Gastrocnemius medialis (tissue), 4 donors: ENCODE measurements around the gene ZNF134.

Source experiments
- POLR2A ChIP-seq, 2 donors: fragments of 450-650 bp; IDR thresholded peaks; one replicate each; pipeline ENCODE4 v1.6.1; 2017; ENCODE audit warnings: antibody characterized with exemption in 2 of 2, mild to moderate bottlenecking in 2 of 2, moderate library complexity in 2 of 2
- TF ChIP-seq, protein P1 (sequence below), 5 experiments: fragments of 450-650 bp in 3 of 5; fragments of 200-600 bp in 2 of 5; sonication (generic) in 2 of 5; IDR thresholded peaks in 4 of 5; conservative IDR thresholded peaks in 1 of 5; 1 replicate in 4 of 5; 2 replicates in 1 of 5; pipeline ENCODE4 v1.5.1; 2016 to 2019; ENCODE audit warnings: antibody characterized with exemption in 5 of 5, mild to moderate bottlenecking in 3 of 5, moderate library complexity in 3 of 5

DNA sequence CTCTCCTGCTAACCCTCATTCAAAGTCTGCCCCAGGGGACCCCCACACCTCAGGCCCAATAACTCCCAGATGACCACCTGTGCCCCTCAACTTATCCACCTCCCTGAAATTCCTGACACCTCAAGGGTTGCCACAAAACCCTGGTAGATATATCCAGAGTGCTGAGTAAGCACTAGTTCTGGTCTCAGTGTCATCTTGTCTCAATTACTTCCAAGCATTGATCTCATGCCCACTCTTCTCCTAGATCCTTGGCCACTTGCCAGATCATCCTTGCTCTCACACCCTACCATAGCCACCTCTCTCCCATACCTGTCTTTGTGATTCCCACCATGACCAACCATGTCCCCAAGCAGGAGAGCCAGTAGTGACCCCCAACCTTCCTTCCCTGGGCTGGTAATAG lies 37.4 kb upstream of the ZNF134 start:
- TF ChIP-seq, protein P1, sequence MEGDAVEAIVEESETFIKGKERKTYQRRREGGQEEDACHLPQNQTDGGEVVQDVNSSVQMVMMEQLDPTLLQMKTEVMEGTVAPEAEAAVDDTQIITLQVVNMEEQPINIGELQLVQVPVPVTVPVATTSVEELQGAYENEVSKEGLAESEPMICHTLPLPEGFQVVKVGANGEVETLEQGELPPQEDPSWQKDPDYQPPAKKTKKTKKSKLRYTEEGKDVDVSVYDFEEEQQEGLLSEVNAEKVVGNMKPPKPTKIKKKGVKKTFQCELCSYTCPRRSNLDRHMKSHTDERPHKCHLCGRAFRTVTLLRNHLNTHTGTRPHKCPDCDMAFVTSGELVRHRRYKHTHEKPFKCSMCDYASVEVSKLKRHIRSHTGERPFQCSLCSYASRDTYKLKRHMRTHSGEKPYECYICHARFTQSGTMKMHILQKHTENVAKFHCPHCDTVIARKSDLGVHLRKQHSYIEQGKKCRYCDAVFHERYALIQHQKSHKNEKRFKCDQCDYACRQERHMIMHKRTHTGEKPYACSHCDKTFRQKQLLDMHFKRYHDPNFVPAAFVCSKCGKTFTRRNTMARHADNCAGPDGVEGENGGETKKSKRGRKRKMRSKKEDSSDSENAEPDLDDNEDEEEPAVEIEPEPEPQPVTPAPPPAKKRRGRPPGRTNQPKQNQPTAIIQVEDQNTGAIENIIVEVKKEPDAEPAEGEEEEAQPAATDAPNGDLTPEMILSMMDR (IDR thresholded peaks at IDR 0.05 in 4 of 5, conservative IDR thresholded peaks at IDR 0.05 in 1 of 5): no peak
- TF ChIP-seq POLR2A (IDR thresholded peaks at IDR 0.05): no peak
